Astrocyte (in vitro differentiated cells and primary cell): ENCODE results near the gene KLHDC10. TPM values are rescaled to one million over a fixed set of nuclear protein-coding genes. Genes with fewer than 3 reads are reported as not detected.

Experiments used
- DNase-seq: peaks from one replicate; pipeline ENCODE4 v3.0.0-alpha.2; 2010; ENCODE audit warnings: low read depth
- FAIRE-seq: peaks from 2 replicates; lab custom pipeline; 2011; peaks lifted over from hg19 to GRCh38; lab: Jason Lieb, UNC
- H2AFZ ChIP-seq: 2 replicates; pipeline ENCODE4 v1.6.0; 2012; ENCODE audit warnings: low read depth, low read length, inconsistent platforms
- H3K27ac ChIP-seq: 2 replicates; pipeline ENCODE4 v1.5.1; 2011; ENCODE audit warnings: low read depth, low read length, inconsistent platforms
- H3K27me3 ChIP-seq: 2 replicates; pipeline ENCODE4 v1.6.0; 2011; ENCODE audit warnings: low read length, inconsistent platforms; ENCODE audit not compliant: insufficient read depth
- H3K36me3 ChIP-seq: 2 replicates; pipeline ENCODE4 v1.5.1; 2011; ENCODE audit warnings: low read length, inconsistent platforms; ENCODE audit not compliant: insufficient read depth
- H3K4me1 ChIP-seq: 2 replicates; pipeline ENCODE4 v1.5.1; 2011; ENCODE audit warnings: low read length, inconsistent platforms; ENCODE audit not compliant: insufficient read depth
- H3K4me2 ChIP-seq: 2 replicates; pipeline ENCODE4 v1.6.0; 2012; ENCODE audit warnings: low read length, inconsistent platforms
- H3K4me3 ChIP-seq: 2 replicates; pipeline ENCODE4 v1.5.1; 2011; ENCODE audit warnings: low read depth, mild to moderate bottlenecking, low read length, inconsistent platforms; ENCODE audit not compliant: insufficient read depth
- H3K79me2 ChIP-seq: 2 replicates; pipeline ENCODE4 v1.6.0; 2012; ENCODE audit warnings: mild to moderate bottlenecking, low read length, inconsistent platforms; ENCODE audit not compliant: insufficient read depth
- H3K9ac ChIP-seq: 2 replicates; pipeline ENCODE4 v1.6.0; 2012; ENCODE audit warnings: mild to moderate bottlenecking, low read length, inconsistent platforms
- H3K9me3 ChIP-seq: 2 replicates; pipeline ENCODE4 v1.5.1; 2012; ENCODE audit warnings: low read depth, mild to moderate bottlenecking, low read length, inconsistent platforms; ENCODE audit not compliant: insufficient read depth
- H4K20me1 ChIP-seq: 2 replicates; pipeline ENCODE4 v1.6.0; 2012; ENCODE audit warnings: low read length, inconsistent platforms; ENCODE audit not compliant: insufficient read depth
- H3K27ac Mint-ChIP-seq: one replicate; pipeline ENCODE4 v1.8.0; 2021; ENCODE audit warnings: mild to moderate bottlenecking, mixed read lengths; ENCODE audit not compliant: unreplicated experiment
- H3K27me3 Mint-ChIP-seq: one replicate; pipeline ENCODE4 v1.8.0; 2021; ENCODE audit warnings: low read depth, mixed read lengths; ENCODE audit not compliant: unreplicated experiment
- H3K36me3 Mint-ChIP-seq: one replicate; pipeline ENCODE4 v1.8.0; 2021; ENCODE audit warnings: low read depth, mixed read lengths; ENCODE audit not compliant: unreplicated experiment
- H3K4me1 Mint-ChIP-seq: one replicate; pipeline ENCODE4 v1.8.0; 2021; ENCODE audit warnings: low read depth, mixed read lengths; ENCODE audit not compliant: unreplicated experiment
- H3K4me3 Mint-ChIP-seq: one replicate; pipeline ENCODE4 v1.8.0; 2021; ENCODE audit warnings: mild to moderate bottlenecking, moderate library complexity, mixed read lengths; ENCODE audit not compliant: unreplicated experiment
- H3K9me3 Mint-ChIP-seq: one replicate; pipeline ENCODE4 v1.8.0; 2021; ENCODE audit warnings: mild to moderate bottlenecking, mixed read lengths; ENCODE audit not compliant: unreplicated experiment
- CTCF ChIP-seq: IDR thresholded peaks from 2 replicates; pipeline ENCODE4 v1.5.1; 2011; ENCODE audit warnings: low read depth, mild to moderate bottlenecking, inconsistent platforms, low read length, moderate library complexity; ENCODE audit not compliant: insufficient read depth
- EZH2 ChIP-seq: IDR thresholded peaks from 2 replicates; pipeline ENCODE4 v1.6.1; 2012; ENCODE audit warnings: mild to moderate bottlenecking, low read length, inconsistent platforms; ENCODE audit not compliant: insufficient read depth
- total RNA-seq: library from RNA; stranded (reverse); gene quantifications from 2 replicates; pipeline ENCODE4 v1.2.1, GENCODE V29; 2021

KLHDC10 gene
- total RNA-seq, 1 donor from 2014 or later = 33.2 TPM

- H3K9me3 Mint-ChIP-seq = no peaks in the 10 kb centered on the region
- TF ChIP-seq CTCF (no peak), EZH2 (no peak)
- Histone ChIP-seq H3K9ac (no peak overlapping the region), H4K20me1 (peaks cover 3% of the 10 kb centered on the region), H2AFZ (no peak overlapping the region), H3K27ac (no peak overlapping the region), H3K4me1 (no peaks in the 10 kb centered on the region), H3K4me3 (no peak overlapping the region), H3K36me3 (peaks cover 5% of the 10 kb centered on the region), H3K27me3 (no peaks in the 10 kb centered on the region), H3K9me3 (no peaks in the 10 kb centered on the region), H3K4me2 (no peak overlapping the region), H3K79me2 (no peaks in the 10 kb centered on the region)
- H3K27ac Mint-ChIP-seq = no peak overlapping the region
- DNase-seq = no peak
- H3K36me3 Mint-ChIP-seq = peaks cover 8% of the 10 kb centered on the region
- no peaks in the 10 kb centered on the region for H3K4me1 Mint-ChIP-seq
- no peak for FAIRE-seq
- H3K4me3 Mint-ChIP-seq = no peak overlapping the region
- no peaks in the 10 kb centered on the region for H3K27me3 Mint-ChIP-seq
These were observed 44.0 kb downstream of the KLHDC10 start for GRCh38 chr7:130114374-130114773.

GRCh38 chr7:130114776-130115175 lies 44.4 kb downstream of the KLHDC10 start:
- Mint-ChIP-seq H3K27me3 (no peaks in the 10 kb centered on the region), H3K27ac (no peak overlapping the region), H3K4me1 (no peaks in the 10 kb centered on the region), H3K9me3 (no peaks in the 10 kb centered on the region), H3K36me3 (peaks cover 8% of the 10 kb centered on the region), H3K4me3 (no peak overlapping the region)
- Histone ChIP-seq H3K79me2 (no peaks in the 10 kb centered on the region), H3K27me3 (no peaks in the 10 kb centered on the region), H2AFZ (no peak overlapping the region), H3K9me3 (no peaks in the 10 kb centered on the region), H3K9ac (no peak overlapping the region), H3K4me1 (no peaks in the 10 kb centered on the region), H3K4me2 (no peak overlapping the region), H3K4me3 (no peak overlapping the region), H3K36me3 (peaks cover 5% of the 10 kb centered on the region), H4K20me1 (peaks cover 3% of the 10 kb centered on the region), H3K27ac (no peak overlapping the region)
- DNase-seq (no peak), FAIRE-seq (no peak)
- no peak for TF ChIP-seq EZH2
- TF ChIP-seq CTCF = no peak

GRCh38 chr7:130118294-130118693 lies 48.0 kb downstream of the KLHDC10 start:
- Histone ChIP-seq H2AFZ (no peak overlapping the region), H3K4me1 (no peaks in the 10 kb centered on the region), H3K27ac (no peak overlapping the region), H3K79me2 (no peaks in the 10 kb centered on the region), H3K36me3 (peaks cover 21% of the 10 kb centered on the region), H3K27me3 (no peaks in the 10 kb centered on the region), H3K4me2 (no peak overlapping the region), H4K20me1 (no peaks in the 10 kb centered on the region), H3K9ac (no peak overlapping the region), H3K9me3 (no peaks in the 10 kb centered on the region), H3K4me3 (no peak overlapping the region)
- no peak overlapping the region for H3K4me3 Mint-ChIP-seq
- no peak for TF ChIP-seq EZH2
- no peak for TF ChIP-seq CTCF
- H3K4me1 Mint-ChIP-seq = no peaks in the 10 kb centered on the region
- FAIRE-seq (no peak), DNase-seq (no peak)
- no peaks in the 10 kb centered on the region for H3K9me3 Mint-ChIP-seq
- no peak overlapping the region for H3K27ac Mint-ChIP-seq
- H3K27me3 Mint-ChIP-seq = no peaks in the 10 kb centered on the region
- H3K36me3 Mint-ChIP-seq = peaks cover 16% of the 10 kb centered on the region
